ENCODE results near the gene SLC28A3.

The SLC28A3 gene

DNA sequence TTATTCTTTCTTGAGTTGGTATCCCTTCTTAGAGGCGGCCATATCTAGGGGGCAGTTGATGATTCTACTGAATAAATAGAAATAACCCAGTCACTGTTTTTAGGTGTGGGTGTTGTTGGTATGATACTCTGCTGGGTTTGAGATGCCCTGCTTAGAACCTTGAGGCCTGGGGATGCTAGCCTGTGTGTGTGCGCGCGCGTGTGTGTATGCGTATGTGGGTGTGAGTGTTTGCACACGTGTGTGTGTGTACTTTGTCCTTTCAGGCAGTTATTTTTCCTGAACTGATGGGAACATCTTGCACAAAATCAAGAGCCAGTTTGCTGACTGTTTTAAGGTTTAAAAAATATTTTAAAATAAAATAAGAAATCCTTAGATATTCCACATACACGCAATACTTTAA is 3.3 kb downstream of the SLC28A3 start:
- H3K27me3 ChIP-seq (ENCODE audit: insufficient read depth, low read length, poor library complexity, severe bottlenecking), result no peaks in the 10 kb centered on the region
- H3K9me3 ChIP-seq (ENCODE audit: insufficient read depth, low read depth, low read length), result no peaks in the 10 kb centered on the region
- H3K4me3 ChIP-seq (ENCODE audit: low read length, poor library complexity, severe bottlenecking), result no peak overlapping the region
- no peak overlapping the region for H3K4me2 ChIP-seq (ENCODE audit: low read depth, low read length, poor library complexity, severe bottlenecking)
- TF ChIP-seq CTCF (conservative IDR thresholded peaks at IDR 0.05; ENCODE audit: low read length) (no peak), EZH2phosphoT487 (IDR thresholded peaks at IDR 0.05; ENCODE audit: borderline replicate concordance) (no peak)
- H2AFZ ChIP-seq (ENCODE audit: low read length), result no peak overlapping the region
- no peaks in the 10 kb centered on the region for H3K9me2 ChIP-seq (replicated peaks; ENCODE audit: low read depth, low read length)
- H3K9ac ChIP-seq (ENCODE audit: low read depth, low read length, poor library complexity, severe bottlenecking), result no peak overlapping the region
- no peaks in the 10 kb centered on the region for H3F3A ChIP-seq (ENCODE audit: low read depth)
- H3K4me1 ChIP-seq (ENCODE audit: insufficient read depth, low read length, poor library complexity, severe bottlenecking), result no peaks in the 10 kb centered on the region
- no peaks in the 10 kb centered on the region for H3K36me3 ChIP-seq (ENCODE audit: insufficient read depth, low read length)
- no peaks in the 10 kb centered on the region for H3K79me2 ChIP-seq (ENCODE audit: insufficient read depth, low read length)
- no peaks in the 10 kb centered on the region for H4K20me1 ChIP-seq (ENCODE audit: insufficient read depth, low read length, poor library complexity, severe bottlenecking)

- Histone ChIP-seq H3K36me3 (ENCODE audit: insufficient read depth, low read length) (no peaks in the 10 kb centered on the region), H3F3A (ENCODE audit: low read depth) (no peaks in the 10 kb centered on the region), H3K9ac (ENCODE audit: low read depth, low read length, poor library complexity, severe bottlenecking) (no peak overlapping the region), H3K79me2 (ENCODE audit: insufficient read depth, low read length) (no peaks in the 10 kb centered on the region), H2AFZ (ENCODE audit: low read length) (no peak overlapping the region), H3K9me3 (ENCODE audit: insufficient read depth, low read depth, low read length) (no peaks in the 10 kb centered on the region; the same call in 1 of the 2 replicates), H3K9me2 (replicated peaks; ENCODE audit: low read depth, low read length) (no peaks in the 10 kb centered on the region), H3K4me3 (ENCODE audit: low read length, poor library complexity, severe bottlenecking) (no peak overlapping the region), H3K4me2 (ENCODE audit: low read depth, low read length, poor library complexity, severe bottlenecking) (no peak overlapping the region), H3K27me3 (ENCODE audit: insufficient read depth, low read length, poor library complexity, severe bottlenecking) (no peaks in the 10 kb centered on the region), H3K4me1 (ENCODE audit: insufficient read depth, low read length, poor library complexity, severe bottlenecking) (no peaks in the 10 kb centered on the region), H4K20me1 (ENCODE audit: insufficient read depth, low read length, poor library complexity, severe bottlenecking) (no peaks in the 10 kb centered on the region)
- no peak for TF ChIP-seq CTCF (conservative IDR thresholded peaks at IDR 0.05; ENCODE audit: low read length)
- TF ChIP-seq EZH2phosphoT487 (IDR thresholded peaks at IDR 0.05; ENCODE audit: borderline replicate concordance), result no peak
Observed at GRCh38 chr9:84331119-84331809, 9.3 kb downstream of the SLC28A3 start.

- no peaks in the 10 kb centered on the region for H3K36me3 ChIP-seq (ENCODE audit: insufficient read depth, low read length)
- H3K4me2 ChIP-seq (ENCODE audit: low read depth, low read length, poor library complexity, severe bottlenecking), result no peak overlapping the region
- no peaks in the 10 kb centered on the region for H4K20me1 ChIP-seq (ENCODE audit: insufficient read depth, low read length, poor library complexity, severe bottlenecking)
- H3K9ac ChIP-seq (ENCODE audit: low read depth, low read length, poor library complexity, severe bottlenecking), result no peak overlapping the region
- no peak overlapping the region for H2AFZ ChIP-seq (ENCODE audit: low read length)
- TF ChIP-seq EZH2phosphoT487 (IDR thresholded peaks at IDR 0.05; ENCODE audit: borderline replicate concordance) (no peak), CTCF (conservative IDR thresholded peaks at IDR 0.05; ENCODE audit: low read length) (no peak)
- H3K9me2 ChIP-seq (replicated peaks; ENCODE audit: low read depth, low read length), result no peaks in the 10 kb centered on the region
- H3K4me3 ChIP-seq (ENCODE audit: low read length, poor library complexity, severe bottlenecking), result no peak overlapping the region
- H3K27me3 ChIP-seq (ENCODE audit: insufficient read depth, low read length, poor library complexity, severe bottlenecking), result no peaks in the 10 kb centered on the region
- H3K79me2 ChIP-seq (ENCODE audit: insufficient read depth, low read length), result no peaks in the 10 kb centered on the region
- no peaks in the 10 kb centered on the region; the same call in 1 of the 2 replicates for H3K9me3 ChIP-seq (ENCODE audit: insufficient read depth, low read depth, low read length)
- H3K4me1 ChIP-seq (ENCODE audit: insufficient read depth, low read length, poor library complexity, severe bottlenecking), result no peaks in the 10 kb centered on the region
- no peaks in the 10 kb centered on the region for H3F3A ChIP-seq (ENCODE audit: low read depth)
Observed at GRCh38 chr9:84330246-84330645, 10.3 kb downstream of the SLC28A3 start.
